HEK293 (cell line): ENCODE measurements around the gene SLC6A6.

Experiments
- CTCF ChIA-PET: fragments of 350-600 bp; formaldehyde crosslinking; extraction: SDS; loops from one replicate; lab custom pipeline; 2021; ENCODE audit warnings: antibody characterized with exemption; lab: Yijun Ruan, JAX
- POLR2A ChIA-PET: fragments of 300-600 bp; formaldehyde crosslinking; extraction: SDS; loops from one replicate; lab custom pipeline; 2020; ENCODE audit warnings: antibody characterized with exemption, inconsistent platforms; lab: Yijun Ruan, JAX
- H3K27ac ChIP-seq: fragments of 200-500 bp; sonication (Bioruptor generic); 2 replicates; pipeline ENCODE4 v1.5.1; 2014; ENCODE audit warnings: low read depth, low read length, control low read depth, inconsistent platforms; ENCODE audit errors: extremely low read depth
- H3K36me3 ChIP-seq, 2 experiments: fragments of 200-500 bp in 1 of 2; sonication (Bioruptor generic) in 1 of 2; 1 replicate in 1 of 2; 2 replicates in 1 of 2; pipeline ENCODE4 v1.5.1; 2014 to 2017; ENCODE audit warnings: inconsistent platforms in 2 of 2, low read length in 2 of 2; ENCODE audit not compliant: control insufficient read depth in 2 of 2, insufficient read depth in 1 of 2
- H3K4me1 ChIP-seq: fragments of 200-500 bp; sonication (Bioruptor generic); 2 replicates; pipeline ENCODE4 v1.5.1; 2014; ENCODE audit warnings: mild to moderate bottlenecking, low read length, inconsistent platforms; ENCODE audit not compliant: control insufficient read depth, insufficient read depth
- H3K4me3 ChIP-seq: 2 replicates; pipeline ENCODE4 v1.5.1; 2011; ENCODE audit warnings: low read depth, mild to moderate bottlenecking, control low read depth, low read length, moderate library complexity
- H3K9me3 ChIP-seq: fragments of 200-500 bp; sonication (Bioruptor generic); 2 replicates; pipeline ENCODE4 v1.5.1; 2014; ENCODE audit warnings: low read depth, low read length, inconsistent platforms; ENCODE audit not compliant: control insufficient read depth, insufficient read depth
- ATF2 ChIP-seq: fragments of 450-650 bp; formaldehyde crosslinking; IDR thresholded peaks from 2 replicates; pipeline ENCODE4 v1.5.1; 2016; ENCODE audit warnings: missing biosample characterization, missing genetic modification characterization, low read depth
- GLI2 ChIP-seq: fragments of 450-650 bp; formaldehyde crosslinking; IDR thresholded peaks from 2 replicates; pipeline ENCODE4; 2017; ENCODE audit warnings: missing biosample characterization, missing genetic modification characterization, low read depth, borderline replicate concordance
- KLF10 ChIP-seq: fragments of 450-650 bp; IDR thresholded peaks from 2 replicates; pipeline ENCODE4 v1.5.1; 2018; ENCODE audit warnings: missing biosample characterization, mild to moderate bottlenecking, missing genetic modification characterization
- MEIS1 ChIP-seq: sonication (generic); formaldehyde crosslinking; IDR thresholded peaks from 2 replicates; pipeline ENCODE4 v1.8.1; 2022; ENCODE audit warnings: missing genetic modification reagents, mild to moderate bottlenecking, borderline replicate concordance
- PRDM2 ChIP-seq: fragments of 450-650 bp; formaldehyde crosslinking; IDR thresholded peaks from 2 replicates; pipeline ENCODE4 v1.5.1; 2016; ENCODE audit warnings: missing biosample characterization, missing genetic modification characterization, borderline replicate concordance
- ZBTB10 ChIP-seq: fragments of 450-650 bp; formaldehyde crosslinking; IDR thresholded peaks from 2 replicates; pipeline ENCODE4 v1.5.1; 2016; ENCODE audit warnings: missing biosample characterization, missing genetic modification characterization
- ZNF140 ChIP-seq: fragments of 450-650 bp; formaldehyde crosslinking; IDR thresholded peaks from 2 replicates; pipeline ENCODE4 v1.5.1; 2016; ENCODE audit warnings: missing biosample characterization, missing genetic modification characterization
- ZNF157 ChIP-seq: fragments of 450-650 bp; formaldehyde crosslinking; IDR thresholded peaks from 2 replicates; pipeline ENCODE4 v1.5.1; 2016; ENCODE audit warnings: missing biosample characterization, missing genetic modification characterization
- ZNF426 ChIP-seq: fragments of 450-650 bp; formaldehyde crosslinking; IDR thresholded peaks from 2 replicates; pipeline ENCODE4 v1.5.1; 2017; ENCODE audit warnings: missing biosample characterization, missing genetic modification characterization, mild to moderate bottlenecking, inconsistent platforms, moderate library complexity
- ZNF518A ChIP-seq: fragments of 450-650 bp; formaldehyde crosslinking; conservative IDR thresholded peaks from 2 replicates; pipeline ENCODE4 v1.5.1; 2016; ENCODE audit warnings: low read depth, missing biosample characterization, missing genetic modification characterization
- ZNF549 ChIP-seq: fragments of 450-650 bp; IDR thresholded peaks from 2 replicates; pipeline ENCODE4 v1.5.1; 2018; ENCODE audit warnings: missing biosample characterization, missing genetic modification characterization, mild to moderate bottlenecking, inconsistent platforms, moderate library complexity
- ZNF623 ChIP-seq: fragments of 450-650 bp; formaldehyde crosslinking; IDR thresholded peaks from 2 replicates; pipeline ENCODE4 v1.5.1; 2016; ENCODE audit warnings: missing biosample characterization, missing genetic modification characterization
- ZNF624 ChIP-seq: fragments of 450-650 bp; formaldehyde crosslinking; IDR thresholded peaks from 2 replicates; pipeline ENCODE4 v1.5.1; 2017; ENCODE audit warnings: missing biosample characterization, missing genetic modification characterization

Gene SLC6A6

GRCh38 chr3:14512281-14512941 is 110.0 kb downstream of the SLC6A6 start (continued):
- TF ChIP-seq PRDM2 (tag by site-specific recombination): no peak
- no peak for TF ChIP-seq GLI2 (tag by site-specific recombination)

GRCh38 chr3:14512942-14513327 is 110.5 kb downstream of the SLC6A6 start:
- POLR2A ChIA-PET: no interaction called here
- CTCF ChIA-PET: interaction anchor here (3.4 kb wide), 1 partner anchor 36 kb away, joined by 17 read pairs; no protein-coding TSS in a partner anchor
- no peak overlapping the region for H3K27ac ChIP-seq
- TF ChIP-seq ZBTB10 (tag by site-specific recombination) (no peak), ZNF426 (tag by site-specific recombination) (no peak), MEIS1 (CRISPR knock-in tag) (no peak), KLF10 (no peak), ATF2 (tag by site-specific recombination) (no peak), ZNF549 (tag by site-specific recombination) (no peak), ZNF518A (tag by site-specific recombination) (no peak), ZNF157 (tag by site-specific recombination) (no peak), ZNF623 (tag by site-specific recombination) (no peak), ZNF140 (tag by site-specific recombination) (no peak), ZNF624 (tag by site-specific recombination) (no peak)
- H3K4me1 ChIP-seq: no peaks in the 10 kb centered on the region
- H3K9me3 ChIP-seq: no peaks in the 10 kb centered on the region
- no peaks in the 10 kb centered on the region for H3K36me3 ChIP-seq
- H3K4me3 ChIP-seq: no peak overlapping the region
